ENCODE results near the gene GRHL1.

GRHL1 gene

GRCh38 chr2:9997936-9998335 is 46.4 kb downstream of the GRHL1 start:
- Histone ChIP-seq H3K27me3 (ENCODE audit: low read depth, low read length) (no peaks in the 10 kb centered on the region), H3K9ac (ENCODE audit: low read length) (no peak overlapping the region), H3K4me3 (ENCODE audit: low read length) (no peak overlapping the region), H3K4me1 (ENCODE audit: low read length) (no peaks in the 10 kb centered on the region), H3K9me3 (ENCODE audit: insufficient read depth, low read length) (no peaks in the 10 kb centered on the region), H3K27ac (ENCODE audit: low read length) (no peak overlapping the region), H3K4me2 (ENCODE audit: low read length) (no peak overlapping the region), H2AFZ (ENCODE audit: low read depth, low read length) (no peak overlapping the region), H4K20me1 (ENCODE audit: insufficient read depth, low read length) (no peaks in the 10 kb centered on the region), H3K79me2 (ENCODE audit: low read length) (no peaks in the 10 kb centered on the region), H3K36me3 (replicated peaks; ENCODE audit: low read depth, low read length) (no peaks in the 10 kb centered on the region)
- no peak for TF ChIP-seq CTCF (IDR thresholded peaks at IDR 0.05; ENCODE audit: low read depth, low read length)
- no peak for TF ChIP-seq EZH2phosphoT487 (IDR thresholded peaks at IDR 0.05; ENCODE audit: low read depth)

GRCh38 chr2:9998916-9999654 is 47.6 kb downstream of the GRHL1 start:
- no peak overlapping the region for H2AFZ ChIP-seq (ENCODE audit: low read depth, low read length)
- H3K27ac ChIP-seq (ENCODE audit: low read length), result no peak overlapping the region
- H4K20me1 ChIP-seq (ENCODE audit: insufficient read depth, low read length), result no peaks in the 10 kb centered on the region
- no peaks in the 10 kb centered on the region for H3K9me3 ChIP-seq (ENCODE audit: insufficient read depth, low read length)
- no peak overlapping the region for H3K4me2 ChIP-seq (ENCODE audit: low read length)
- H3K4me1 ChIP-seq (ENCODE audit: low read length), result no peaks in the 10 kb centered on the region
- no peaks in the 10 kb centered on the region for H3K79me2 ChIP-seq (ENCODE audit: low read length)
- TF ChIP-seq CTCF (IDR thresholded peaks at IDR 0.05; ENCODE audit: low read depth, low read length) (no peak), EZH2phosphoT487 (IDR thresholded peaks at IDR 0.05; ENCODE audit: low read depth) (no peak)
- H3K4me3 ChIP-seq (ENCODE audit: low read length), result no peak overlapping the region
- no peaks in the 10 kb centered on the region for H3K27me3 ChIP-seq (ENCODE audit: low read depth, low read length)
- no peaks in the 10 kb centered on the region for H3K36me3 ChIP-seq (replicated peaks; ENCODE audit: low read depth, low read length)
- H3K9ac ChIP-seq (ENCODE audit: low read length), result no peak overlapping the region

- no peaks in the 10 kb centered on the region for H3K4me1 ChIP-seq (ENCODE audit: low read length)
- H3K27ac ChIP-seq (ENCODE audit: low read length), result no peak overlapping the region
- no peaks in the 10 kb centered on the region for H3K9me3 ChIP-seq (ENCODE audit: insufficient read depth, low read length)
- TF ChIP-seq CTCF (IDR thresholded peaks at IDR 0.05; ENCODE audit: low read depth, low read length) (no peak), EZH2phosphoT487 (IDR thresholded peaks at IDR 0.05; ENCODE audit: low read depth) (no peak)
- no peaks in the 10 kb centered on the region for H3K79me2 ChIP-seq (ENCODE audit: low read length)
- no peak overlapping the region for H3K4me3 ChIP-seq (ENCODE audit: low read length)
- H4K20me1 ChIP-seq (ENCODE audit: insufficient read depth, low read length), result no peaks in the 10 kb centered on the region
- H3K27me3 ChIP-seq (ENCODE audit: low read depth, low read length), result no peaks in the 10 kb centered on the region
- no peaks in the 10 kb centered on the region for H3K36me3 ChIP-seq (replicated peaks; ENCODE audit: low read depth, low read length)
- H2AFZ ChIP-seq (ENCODE audit: low read depth, low read length), result no peak overlapping the region
- H3K9ac ChIP-seq (ENCODE audit: low read length), result no peak overlapping the region
- H3K4me2 ChIP-seq (ENCODE audit: low read length), result no peak overlapping the region
Measured at GRCh38 chr2:9999693-10000092, 48.2 kb downstream of the GRHL1 start.

- H3K9ac ChIP-seq (ENCODE audit: low read length), result no peak overlapping the region
- TF ChIP-seq EZH2phosphoT487 (IDR thresholded peaks at IDR 0.05; ENCODE audit: low read depth) (no peak), CTCF (IDR thresholded peaks at IDR 0.05; ENCODE audit: low read depth, low read length) (no peak)
- H4K20me1 ChIP-seq (ENCODE audit: insufficient read depth, low read length), result no peaks in the 10 kb centered on the region
- no peak overlapping the region for H3K4me2 ChIP-seq (ENCODE audit: low read length)
- no peak overlapping the region for H3K27ac ChIP-seq (ENCODE audit: low read length)
- H3K79me2 ChIP-seq (ENCODE audit: low read length), result no peaks in the 10 kb centered on the region
- no peak overlapping the region for H3K4me3 ChIP-seq (ENCODE audit: low read length)
- H3K27me3 ChIP-seq (ENCODE audit: low read depth, low read length), result no peaks in the 10 kb centered on the region
- no peaks in the 10 kb centered on the region for H3K9me3 ChIP-seq (ENCODE audit: insufficient read depth, low read length)
- H2AFZ ChIP-seq (ENCODE audit: low read depth, low read length), result no peak overlapping the region
- H3K4me1 ChIP-seq (ENCODE audit: low read length), result no peaks in the 10 kb centered on the region
- no peaks in the 10 kb centered on the region for H3K36me3 ChIP-seq (replicated peaks; ENCODE audit: low read depth, low read length)
Measured at GRCh38 chr2:10000541-10000940, 49.0 kb downstream of the GRHL1 start.
